ENCODE results near the gene SUPT20H. TPM values are rescaled to one million over a fixed set of nuclear protein-coding genes. Genes with fewer than 3 reads are reported as not detected.

SUPT20H gene
- total and polyA plus RNA-seq, 2 of the 4 experiments (the other 2 are of a cell fraction) = 46.6 to 55.1 TPM

DNA sequence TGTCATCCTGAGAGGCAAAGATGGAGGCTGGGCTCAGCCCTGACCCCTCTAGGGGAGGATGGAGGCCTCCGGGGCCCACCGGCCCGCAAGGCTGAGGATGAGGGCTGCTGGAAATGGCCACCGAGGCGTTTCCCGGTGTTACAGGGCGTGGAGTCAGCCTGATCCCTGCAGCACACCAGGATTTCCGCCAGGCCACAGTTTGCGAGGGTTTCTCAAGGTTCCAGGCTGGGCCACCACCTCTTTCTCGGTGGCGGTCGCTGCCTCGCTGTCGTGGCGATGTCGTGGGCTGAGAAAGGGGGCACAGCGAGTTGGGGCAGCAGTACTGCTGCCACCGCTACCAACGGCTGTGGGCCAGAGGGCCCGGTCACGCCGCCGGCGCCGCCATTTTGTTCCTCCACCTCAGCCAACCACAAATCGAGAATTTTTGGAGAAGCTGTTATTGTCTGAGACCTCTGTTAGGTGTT, 45.8 kb upstream of the SUPT20H start, which contains the start of gene CSNK1A1L:
TSS of gene CSNK1A1L (minus strand) at position 414 of the 464 bp plus-strand sequence. CDS start at position 6, 408 bp downstream.
- TF ChIP-seq RCOR1 (IDR thresholded peaks at IDR 0.05; ENCODE audit: insufficient replicate concordance, low read length) (no peak), BHLHE40 (IDR thresholded peaks at IDR 0.05; ENCODE audit: low read depth, low read length) (no peak), CHD1 (IDR thresholded peaks at IDR 0.05; ENCODE audit: low read depth, low read length) (no peak), MXI1 (IDR thresholded peaks at IDR 0.05; ENCODE audit: borderline replicate concordance, low read depth, low read length) (no peak), RFX5 (IDR thresholded peaks at IDR 0.05; ENCODE audit: low read depth, low read length) (no peak), MAZ (IDR thresholded peaks at IDR 0.05; ENCODE audit: borderline replicate concordance, low read depth, low read length) (no peak), RAD21 (IDR thresholded peaks at IDR 0.05; ENCODE audit: low read length) (no peak), FOS (IDR thresholded peaks at IDR 0.05; ENCODE audit: low read depth, low read length) (no peak), MAFK (IDR thresholded peaks at IDR 0.05; ENCODE audit: low read depth, low read length) (no peak), SMC3 (IDR thresholded peaks at IDR 0.05; ENCODE audit: low read depth, low read length) (no peak)
- TF ChIP-seq, protein P1, sequence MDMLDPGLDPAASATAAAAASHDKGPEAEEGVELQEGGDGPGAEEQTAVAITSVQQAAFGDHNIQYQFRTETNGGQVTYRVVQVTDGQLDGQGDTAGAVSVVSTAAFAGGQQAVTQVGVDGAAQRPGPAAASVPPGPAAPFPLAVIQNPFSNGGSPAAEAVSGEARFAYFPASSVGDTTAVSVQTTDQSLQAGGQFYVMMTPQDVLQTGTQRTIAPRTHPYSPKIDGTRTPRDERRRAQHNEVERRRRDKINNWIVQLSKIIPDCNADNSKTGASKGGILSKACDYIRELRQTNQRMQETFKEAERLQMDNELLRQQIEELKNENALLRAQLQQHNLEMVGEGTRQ (IDR thresholded peaks at IDR 0.05; ENCODE audit: low read depth, low read length) = no peak
- TF ChIP-seq, protein P2, sequence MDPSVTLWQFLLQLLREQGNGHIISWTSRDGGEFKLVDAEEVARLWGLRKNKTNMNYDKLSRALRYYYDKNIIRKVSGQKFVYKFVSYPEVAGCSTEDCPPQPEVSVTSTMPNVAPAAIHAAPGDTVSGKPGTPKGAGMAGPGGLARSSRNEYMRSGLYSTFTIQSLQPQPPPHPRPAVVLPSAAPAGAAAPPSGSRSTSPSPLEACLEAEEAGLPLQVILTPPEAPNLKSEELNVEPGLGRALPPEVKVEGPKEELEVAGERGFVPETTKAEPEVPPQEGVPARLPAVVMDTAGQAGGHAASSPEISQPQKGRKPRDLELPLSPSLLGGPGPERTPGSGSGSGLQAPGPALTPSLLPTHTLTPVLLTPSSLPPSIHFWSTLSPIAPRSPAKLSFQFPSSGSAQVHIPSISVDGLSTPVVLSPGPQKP (IDR thresholded peaks at IDR 0.05; ENCODE audit: borderline replicate concordance, low read depth, low read length) = no peak
- Histone ChIP-seq H4K8ac (ENCODE audit: low read depth in 2 of 2, low read length in 2 of 2) (no peak within 1 kb of the TSS), H3K4me3 (ENCODE audit: insufficient read depth, low read depth, low read length) (no peak within 1 kb of the TSS), H2BK15ac (ENCODE audit: low read depth, low read length) (no peak within 1 kb of the TSS), H4K20me1 (ENCODE audit: insufficient read depth, low read length) (no peaks in the 10 kb centered on the region), H3K23ac (ENCODE audit: low read depth, low read length) (no peak within 1 kb of the TSS), H3K9me1 (ENCODE audit: insufficient read depth, low read length) (no peaks in the 10 kb centered on the region), H3K27me3 (ENCODE audit: control insufficient read depth, insufficient read depth, low read length) (no peaks in the 10 kb centered on the region), H3K56ac (ENCODE audit: extremely low read depth, insufficient read depth, low read length) (no peak within 1 kb of the TSS), H3K4me1 (ENCODE audit: control insufficient read depth, insufficient read depth, low read length) (no peaks in the 10 kb centered on the region), H2AK5ac (ENCODE audit: low read depth, low read length) (no peak within 1 kb of the TSS), H3K9ac (ENCODE audit: low read depth, low read length) (no peak within 1 kb of the TSS), H3K4me2 (ENCODE audit: low read depth, low read length) (no peak within 1 kb of the TSS), H3K18ac (ENCODE audit: low read depth, low read length) (no peak within 1 kb of the TSS), H3K79me1 (ENCODE audit: low read depth in 1 of 2, low read length in 2 of 2) (no peaks in the 10 kb centered on the region), H3K14ac (replicated peaks; ENCODE audit: low read depth, low read length) (no peak within 1 kb of the TSS), H3K27ac (ENCODE audit: insufficient read depth, low read length) (no peak within 1 kb of the TSS), H2AFZ (replicated peaks; ENCODE audit: low read length, poor library complexity) (no peak within 1 kb of the TSS), H3K9me3 (ENCODE audit: control insufficient read depth, insufficient read depth, low read length) (peaks cover 2% of the 10 kb centered on the region; the same call in 1 of the 2 replicates), H2BK120ac (ENCODE audit: low read depth, low read length) (no peak within 1 kb of the TSS), H4K5ac (ENCODE audit: low read depth, low read length) (no peak within 1 kb of the TSS), H4K91ac (ENCODE audit: insufficient read depth, low read depth, low read length) (no peak within 1 kb of the TSS), H2BK20ac (ENCODE audit: low read depth, low read length) (no peak within 1 kb of the TSS), H3K4ac (ENCODE audit: low read depth, low read length) (no peak within 1 kb of the TSS), H3K36me3 (ENCODE audit: control insufficient read depth, insufficient read depth, low read length) (no peaks in the 10 kb centered on the region), H2BK5ac (ENCODE audit: low read depth, low read length, poor library complexity, severe bottlenecking) (no peak within 1 kb of the TSS), H2AK9ac (replicated peaks; ENCODE audit: low read depth, low read length, poor library complexity) (no peak within 1 kb of the TSS)
- intact Hi-C loops (cut with micrococcal nuclease) (loop anchor here (5.0 kb wide), 2 partner anchors 307 to 372 kb away; no protein-coding TSS in a partner anchor), in situ Hi-C loops (cut with MboI; ENCODE audit: low sequenced_read_pairs) (no loop called here), dilution Hi-C loops (cut with HindIII; ENCODE audit: low sequenced_read_pairs, unreplicated experiment) (no loop called here)
- no TSS peak for BruUV-seq (replicated peaks)
- ChIA-PET POLR2A (ENCODE audit: unreplicated experiment) (no interaction called here), CTCF (no interaction called here)
- ATAC-seq (ENCODE audit: low read depth) (no peak), DNase-seq (no peak)
- WGBS, 2 experiments (ENCODE audit: extremely low coverage in 2 of 2, insufficient read length in 1 of 2) = 100% methylated on average over 3 of the region's 26 CpGs; no CpG with 5 or more reads in 1 of the 2 experiments

Measured in IMR-90 (cell line).